Activated CD8-positive, alpha-beta memory T cell treated with anti-CD3 and anti-CD28 coated beads, Interleukin-2, amount 50 U/mL, for 48 hours (primary cell): ENCODE data around the gene PPM1A.
"Not testable (repeated sequence)": the region's sequence is repeated elsewhere in the genome, so short reads cannot be mapped to it uniquely, and the experiment has no call there.

ENCODE experiments used
- DNase-seq: peaks from one replicate; pipeline ENCODE4 v3.0.0-alpha.2; 2020

PPM1A gene

GRCh38 chr14:60272177-60272576 lies 23.2 kb downstream of the PPM1A start:
- DNase-seq, result no peak

DNA sequence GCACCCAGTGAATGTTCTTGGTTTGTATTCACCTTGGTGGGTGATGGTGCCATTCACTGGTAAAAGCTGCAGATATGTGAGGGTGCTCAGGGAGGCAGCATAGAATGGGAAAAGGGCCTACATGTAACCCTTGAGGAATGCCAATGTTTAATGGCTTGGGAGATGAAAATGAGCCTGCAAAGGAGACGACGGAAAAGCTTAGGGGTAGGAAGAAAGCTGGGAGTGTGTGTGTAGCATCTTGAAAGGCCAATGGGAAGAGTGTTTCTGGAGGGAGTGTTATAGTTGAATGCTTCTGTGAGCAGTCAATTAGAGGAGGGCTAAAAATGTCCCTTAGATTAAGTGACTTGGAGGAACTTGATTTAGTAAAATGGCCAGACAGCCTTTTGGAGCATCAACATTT lies 24.9 kb downstream of the PPM1A start:
- no peak for DNase-seq

DNA sequence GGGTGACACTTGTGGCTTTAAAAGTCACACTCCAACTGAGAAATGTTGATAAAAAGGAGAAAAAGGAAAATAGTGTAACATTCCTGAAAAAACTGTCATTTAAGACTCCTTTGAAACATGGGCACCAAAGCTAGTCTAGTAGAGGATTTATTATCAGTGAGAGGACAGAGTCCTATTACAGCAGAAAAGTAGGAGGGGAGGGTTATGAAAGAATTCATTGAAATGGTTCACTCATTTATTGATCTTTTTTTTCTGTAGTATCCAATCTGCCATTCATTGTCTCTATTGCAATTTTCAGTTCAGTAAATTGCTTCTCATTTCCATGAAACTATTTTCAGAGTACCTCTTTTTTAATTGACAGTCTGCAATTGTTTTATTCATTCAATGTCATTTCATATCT lies 25.4 kb downstream of the PPM1A start:
- DNase-seq, result no peak

- no peak for DNase-seq
Observed at GRCh38 chr14:60275932-60276331, 26.9 kb downstream of the PPM1A start.

DNA sequence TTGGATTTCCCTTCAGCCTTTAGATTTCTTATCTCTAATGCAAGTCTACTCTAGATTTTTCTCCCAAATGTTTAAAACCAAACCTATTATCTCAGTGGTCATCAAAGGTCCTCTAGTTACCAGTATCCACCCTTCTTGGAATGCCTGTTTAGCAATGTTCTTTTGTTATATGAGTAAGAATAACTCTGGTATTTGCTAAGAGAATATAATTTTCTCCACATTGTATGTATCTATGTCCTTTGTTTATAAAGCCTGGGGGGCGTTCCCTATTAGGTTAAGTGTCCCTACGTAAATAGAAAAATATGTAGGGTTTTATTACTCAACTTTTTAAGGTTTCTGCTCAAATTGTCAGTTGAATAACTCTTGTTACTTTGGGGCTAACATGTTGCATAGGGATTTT lies 27.3 kb downstream of the PPM1A start:
- DNase-seq, result no peak

DNA sequence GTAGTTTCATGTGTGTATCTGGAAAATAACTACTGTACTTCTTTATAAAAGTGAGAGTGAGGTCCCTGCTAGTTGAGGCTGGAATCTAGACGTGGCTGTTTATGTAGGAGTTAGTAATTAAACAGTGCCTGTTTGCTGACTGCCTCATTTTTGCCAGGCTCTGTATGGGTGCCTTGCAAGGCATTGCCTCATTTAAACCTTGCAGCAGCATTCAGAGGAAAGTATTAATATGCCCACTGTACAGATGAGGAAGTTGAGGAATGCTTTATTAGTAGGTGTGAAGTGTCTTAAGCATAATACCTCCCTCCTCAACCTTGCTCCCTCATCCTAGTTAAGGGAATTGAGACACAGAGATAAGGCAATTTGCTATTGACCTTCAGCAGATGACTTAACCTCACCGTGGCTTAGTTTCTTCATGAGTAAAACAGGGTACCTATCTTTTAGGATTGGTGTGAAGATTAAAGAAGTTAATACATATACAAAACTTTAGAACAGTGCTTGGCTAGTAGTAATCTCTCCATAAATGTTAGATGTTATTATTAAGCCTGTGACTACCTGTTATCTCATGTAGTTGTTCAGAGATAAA lies 28.7 kb downstream of the PPM1A start:
- no peak for DNase-seq

DNA sequence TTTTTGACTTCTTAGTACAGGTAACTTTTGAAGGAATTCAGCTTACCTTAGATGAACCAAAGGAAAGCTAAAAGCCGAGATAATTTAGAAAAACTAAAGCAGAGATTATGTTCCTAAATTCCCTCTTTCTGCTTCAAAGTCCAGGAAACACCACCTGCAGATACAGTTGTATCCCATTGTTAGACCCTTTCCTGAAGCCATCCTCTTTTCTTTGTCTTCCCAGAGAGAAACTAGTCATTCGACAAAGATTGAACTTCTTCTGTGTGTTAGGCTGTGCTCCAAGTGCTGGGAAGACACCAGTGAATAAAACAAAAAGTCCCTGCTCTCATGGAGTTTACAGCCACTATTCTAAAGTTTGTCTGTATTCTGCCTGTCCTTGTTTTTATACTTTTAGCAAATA lies 29.3 kb downstream of the PPM1A start:
- no peak for DNase-seq

- no peak for DNase-seq
Observed at GRCh38 chr14:60287452-60287851, 38.4 kb downstream of the PPM1A start.

- DNase-seq, result no peak
Observed at GRCh38 chr14:60288279-60288678, 39.3 kb downstream of the PPM1A start.

DNA sequence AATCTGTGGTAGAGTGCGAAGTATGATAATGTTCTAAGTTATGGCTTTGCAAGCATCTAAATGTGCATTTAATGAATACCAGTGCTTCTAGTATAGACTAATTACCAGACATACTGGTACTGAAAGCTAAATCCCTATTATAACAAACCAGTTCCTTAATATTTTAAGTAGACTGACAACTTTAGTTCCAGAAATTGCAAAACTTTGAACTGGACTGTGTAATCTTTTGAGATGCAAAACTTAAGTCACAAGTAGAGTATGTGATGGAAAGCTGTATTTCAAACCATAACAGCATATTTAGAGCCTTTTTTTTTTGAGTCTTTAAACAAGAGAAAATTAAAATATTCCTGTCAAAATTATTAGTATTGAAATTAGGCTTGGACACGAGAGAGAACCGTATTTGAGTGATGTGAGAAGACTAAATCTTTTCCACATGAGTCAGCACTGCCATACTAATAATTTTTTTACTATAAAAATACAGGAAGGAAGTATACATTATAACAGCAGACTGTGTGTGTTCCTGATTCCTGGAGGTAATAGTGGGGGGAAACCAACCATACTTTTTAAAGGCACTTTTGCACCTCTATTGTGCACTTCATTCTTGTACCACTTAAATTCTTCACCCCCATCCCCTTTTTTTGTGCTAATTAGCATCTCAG lies 45.5 kb downstream of the PPM1A start:
- DNase-seq, result no peak

GRCh38 chr14:60300019-60300418 lies 51.0 kb downstream of the PPM1A start:
- no peak for DNase-seq

DNA sequence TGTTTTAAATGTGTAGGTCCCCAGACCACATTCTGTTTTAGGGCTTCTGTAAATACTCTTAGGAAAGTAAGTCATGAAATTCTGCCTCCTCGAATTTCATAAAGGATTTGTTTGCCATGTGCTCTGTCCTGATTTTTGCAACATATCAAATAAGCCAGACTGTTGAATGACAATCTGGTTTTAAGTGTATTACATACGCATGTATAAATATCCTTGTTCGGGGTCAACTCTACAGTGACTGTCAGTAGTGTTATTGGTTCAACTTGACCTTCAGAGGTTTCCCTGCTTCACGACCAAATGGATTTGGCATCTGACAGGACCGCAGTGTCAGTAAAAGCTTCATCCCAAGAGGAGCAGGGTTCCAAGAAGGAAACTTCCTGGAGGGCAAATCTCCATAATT lies 52.7 kb downstream of the PPM1A start:
- no peak for DNase-seq

- no peak for DNase-seq
Observed at GRCh38 chr14:60302663-60303062, 53.6 kb downstream of the PPM1A start.

- DNase-seq, result no peak
Observed at GRCh38 chr14:60303745-60304144, 54.7 kb downstream of the PPM1A start.

GRCh38 chr14:60304509-60304908 lies 55.5 kb downstream of the PPM1A start:
- no peak for DNase-seq

DNA sequence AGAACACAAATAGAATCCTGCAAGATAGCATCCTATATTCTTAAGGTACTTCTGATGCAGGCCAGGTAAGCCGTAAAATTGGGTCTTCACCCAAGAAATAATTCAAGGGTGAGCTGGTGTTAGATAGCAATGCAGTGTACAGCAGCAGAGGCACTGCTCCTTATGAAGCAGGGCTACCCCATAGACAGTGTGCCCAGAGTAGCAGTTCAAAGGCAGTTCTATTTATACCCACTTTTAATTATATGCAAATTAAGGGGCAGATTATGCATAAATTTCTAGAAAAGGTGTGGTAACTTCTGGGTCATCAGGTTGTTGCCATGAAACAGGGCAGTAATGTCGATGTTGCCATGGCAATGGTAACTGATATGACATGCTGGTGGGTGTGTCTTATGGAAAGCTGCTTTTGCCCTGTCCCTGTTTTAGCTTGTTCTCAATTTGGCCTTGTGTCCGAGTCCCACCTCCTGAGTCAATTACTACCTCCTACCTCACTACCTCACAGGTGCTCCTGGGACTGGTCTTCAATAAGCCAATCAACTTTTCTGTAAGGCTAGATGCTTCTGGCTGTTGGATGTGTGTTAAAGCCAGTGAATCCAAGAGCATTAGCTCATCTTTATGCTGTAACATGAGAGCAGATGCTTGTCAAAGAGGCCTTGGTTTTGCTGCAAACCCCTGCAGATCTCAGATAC lies 61.0 kb downstream of the PPM1A start:
- no peak for DNase-seq

GRCh38 chr14:60311417-60311816 lies 62.4 kb downstream of the PPM1A start:
- DNase-seq, result no peak

DNA sequence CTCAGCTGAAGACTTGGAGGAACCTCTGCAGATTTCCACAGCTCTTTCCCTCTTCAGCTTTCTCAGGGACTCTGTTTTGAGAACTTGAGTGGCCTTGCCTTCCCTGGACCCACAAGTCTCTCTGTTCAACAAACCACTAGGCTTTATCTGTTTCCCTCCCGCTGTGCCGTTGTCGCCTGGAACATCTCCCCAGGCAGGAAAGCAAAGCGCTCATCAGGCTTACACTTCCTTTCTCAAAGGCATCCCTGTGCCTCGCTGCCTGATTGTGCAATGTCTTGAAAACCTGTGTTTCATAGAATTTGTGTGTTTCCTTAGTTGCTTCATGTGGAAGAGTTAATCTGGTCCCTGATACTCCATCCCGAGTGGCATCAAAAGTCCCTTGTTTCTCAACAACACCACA lies 64.1 kb downstream of the PPM1A start:
- no peak for DNase-seq

- no peak for DNase-seq
Observed at GRCh38 chr14:60315196-60315990, 66.4 kb downstream of the PPM1A start.

DNA sequence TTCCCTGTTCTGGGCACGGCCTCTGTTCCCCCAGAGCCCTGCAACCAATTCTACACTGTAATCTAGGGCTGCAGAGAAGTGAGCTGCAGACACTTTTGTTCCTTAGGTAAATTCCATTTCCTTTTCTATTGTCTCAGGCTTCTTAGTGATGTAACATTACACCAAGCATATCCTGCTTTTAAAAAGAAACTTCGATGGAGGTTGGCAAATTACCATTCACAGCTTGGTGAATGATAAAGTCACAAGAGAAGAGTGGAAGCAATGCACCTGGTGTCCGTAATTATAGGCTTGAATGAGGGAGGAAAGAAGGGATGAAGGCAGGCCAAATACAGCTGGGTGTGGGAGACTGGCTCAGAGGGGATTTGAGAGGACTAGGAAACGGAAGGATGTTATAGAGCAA lies 68.6 kb downstream of the PPM1A start:
- DNase-seq, result no peak

- not testable (repeated sequence) for DNase-seq
Observed at GRCh38 chr14:60320860-60321259, 71.8 kb downstream of the PPM1A start.

DNA sequence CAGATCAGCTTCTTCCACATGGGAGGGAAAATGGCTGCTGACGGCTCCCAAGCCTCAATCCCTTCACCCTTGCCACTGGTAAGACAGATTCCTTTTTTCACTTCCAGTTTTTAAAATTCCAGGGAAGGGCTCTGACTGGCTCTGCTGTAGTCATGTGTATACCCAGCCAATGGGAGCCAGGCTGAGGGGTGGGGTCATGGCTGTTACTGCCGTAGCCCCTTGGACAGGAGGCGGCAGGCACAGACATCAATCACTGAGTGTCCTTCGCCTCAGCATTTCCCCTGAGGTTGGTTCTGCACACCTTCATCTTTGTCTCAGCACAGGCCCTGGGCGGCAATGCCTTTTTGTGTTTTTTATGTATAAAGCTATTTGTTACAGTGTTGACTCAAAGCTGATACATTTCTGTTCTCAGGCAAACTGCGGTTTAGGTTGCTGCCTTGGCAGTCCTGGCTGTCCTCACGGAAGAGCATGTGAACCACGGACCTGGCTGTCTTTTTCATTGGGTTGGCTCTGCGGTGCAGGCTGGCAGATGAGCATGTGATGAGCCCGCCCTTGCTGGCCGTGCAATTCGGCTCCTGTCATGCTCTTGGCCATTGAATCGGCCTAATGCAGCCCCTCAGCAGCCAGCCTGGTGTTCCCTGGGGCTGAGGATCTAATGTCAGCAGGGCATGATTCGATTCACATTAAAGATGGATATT lies 74.3 kb downstream of the PPM1A start:
- no peak for DNase-seq

DNA sequence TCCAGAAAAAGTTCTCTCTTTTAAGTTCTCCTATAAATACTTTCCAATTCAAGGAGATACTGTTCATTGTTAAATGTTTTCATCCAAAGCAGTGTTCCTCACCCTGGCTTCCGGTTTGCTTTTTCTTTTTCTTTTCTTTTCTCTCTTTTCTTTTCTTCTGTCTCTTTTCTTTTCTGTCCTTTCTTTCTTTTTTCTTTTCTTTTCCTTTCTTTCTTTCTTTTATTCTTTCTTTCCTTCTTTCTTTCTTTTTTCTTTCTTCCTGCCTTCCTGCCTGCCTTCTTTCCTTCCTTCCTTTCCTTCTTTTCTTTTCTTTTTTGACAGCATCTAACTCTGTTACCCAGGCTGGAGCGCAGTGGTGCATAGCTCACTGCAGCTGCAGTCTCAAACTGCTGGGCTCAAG lies 75.8 kb downstream of the PPM1A start:
- no peak for DNase-seq
